ENCODE data around the gene NXN. TPM values are rescaled to one million over a fixed set of nuclear protein-coding genes. Genes with fewer than 3 reads are reported as not detected.

The NXN gene
- polyA plus RNA-seq, 1 of the 3 experiments (the other 2 are of a cell fraction) = 23.9 TPM

DNA sequence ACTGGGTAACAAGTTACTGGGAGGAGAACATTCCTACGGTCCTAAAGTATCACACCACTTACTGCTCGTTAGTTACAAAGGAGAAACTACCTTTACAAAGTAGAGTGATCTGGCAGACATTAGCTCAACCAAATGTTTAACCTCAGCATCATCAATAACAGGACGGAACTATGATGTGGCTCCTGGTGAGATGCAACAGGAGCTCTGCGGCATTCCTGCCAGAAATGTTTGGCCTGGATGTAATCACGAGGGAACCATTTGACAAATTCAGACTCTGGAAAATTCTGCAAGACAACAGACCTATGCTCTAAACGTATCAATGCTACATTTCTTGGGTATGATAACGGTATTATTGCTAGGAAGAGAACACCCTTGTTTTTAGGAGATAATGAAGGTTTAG is 117.0 kb downstream of the NXN start (continued):
- TF ChIP-seq, protein P1, sequence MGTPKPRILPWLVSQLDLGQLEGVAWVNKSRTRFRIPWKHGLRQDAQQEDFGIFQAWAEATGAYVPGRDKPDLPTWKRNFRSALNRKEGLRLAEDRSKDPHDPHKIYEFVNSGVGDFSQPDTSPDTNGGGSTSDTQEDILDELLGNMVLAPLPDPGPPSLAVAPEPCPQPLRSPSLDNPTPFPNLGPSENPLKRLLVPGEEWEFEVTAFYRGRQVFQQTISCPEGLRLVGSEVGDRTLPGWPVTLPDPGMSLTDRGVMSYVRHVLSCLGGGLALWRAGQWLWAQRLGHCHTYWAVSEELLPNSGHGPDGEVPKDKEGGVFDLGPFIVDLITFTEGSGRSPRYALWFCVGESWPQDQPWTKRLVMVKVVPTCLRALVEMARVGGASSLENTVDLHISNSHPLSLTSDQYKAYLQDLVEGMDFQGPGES (IDR thresholded peaks at IDR 0.05; ENCODE audit: low read depth, low read length) = no peak
- TF ChIP-seq POLR2AphosphoS5 (IDR thresholded peaks at IDR 0.05; ENCODE audit: low read depth, low read length) (no peak), JUND (IDR thresholded peaks at IDR 0.05) (no peak)

DNA sequence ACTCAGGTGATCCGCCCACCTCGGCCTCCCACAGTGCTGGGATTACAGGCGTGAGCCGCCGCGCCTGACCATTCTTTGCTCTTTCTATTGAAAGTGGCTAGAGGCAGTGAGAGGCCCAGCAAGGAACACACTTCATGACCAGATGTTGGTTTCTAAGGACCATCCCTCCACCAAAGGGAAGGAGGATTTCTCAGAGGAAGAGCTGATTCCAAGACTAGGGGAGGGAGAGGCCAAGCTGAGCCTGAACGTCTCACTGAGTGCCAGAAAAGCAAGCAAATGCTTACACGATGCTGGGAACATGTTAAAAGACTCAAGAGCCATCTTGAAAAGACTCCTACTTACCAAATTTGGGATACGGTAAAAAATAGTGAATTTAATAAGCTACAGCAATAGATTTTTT is 118.2 kb downstream of the NXN start:
- Histone ChIP-seq H3K27me3 (ENCODE audit: insufficient read depth) (peaks cover 50% of the 10 kb centered on the region), H3F3A (replicated peaks; ENCODE audit: insufficient read depth) (no peaks in the 10 kb centered on the region), H3K9me2 (no peaks in the 10 kb centered on the region), H3K36me3 (replicated peaks in 1 of 2; ENCODE audit: control insufficient read depth in 1 of 2, insufficient read depth in 2 of 2, low read length in 1 of 2) (no peaks in the 10 kb centered on the region), H3K4me2 (no peak overlapping the region), H3K4me3 (ENCODE audit: low read depth in 2 of 2, low read length in 1 of 2) (no peak overlapping the region), H4K20me1 (ENCODE audit: insufficient read depth) (no peaks in the 10 kb centered on the region), H3K9me3 (no peaks in the 10 kb centered on the region), H2AFZ (ENCODE audit: low read depth) (no peak overlapping the region), H3K27ac (ENCODE audit: low read depth in 2 of 2, low read length in 1 of 2) (no peak overlapping the region), H3K4me1 (ENCODE audit: control insufficient read depth in 1 of 2, insufficient read depth in 2 of 2, low read depth in 1 of 2, low read length in 1 of 2) (peaks cover 0 to 4% of the 10 kb centered on the region in 2 experiments; a peak in 1 of 4 replicates), H3K79me2 (ENCODE audit: insufficient read depth) (no peaks in the 10 kb centered on the region), H3K9ac (no peak overlapping the region)
- TF ChIP-seq TAF1 (IDR thresholded peaks at IDR 0.05; ENCODE audit: borderline replicate concordance, low read depth, low read length) = no peak
- TF ChIP-seq RCOR1 (IDR thresholded peaks at IDR 0.05; ENCODE audit: low read length) = no peak
- TF ChIP-seq YY1 (IDR thresholded peaks at IDR 0.05; ENCODE audit: low read depth) = no peak
- no peak for TF ChIP-seq RXRA (IDR thresholded peaks at IDR 0.05; ENCODE audit: borderline replicate concordance, low read depth)
- no peak for TF ChIP-seq CHD2 (IDR thresholded peaks at IDR 0.05; ENCODE audit: low read length, partially characterized antibody)
- TF ChIP-seq, protein P2, sequence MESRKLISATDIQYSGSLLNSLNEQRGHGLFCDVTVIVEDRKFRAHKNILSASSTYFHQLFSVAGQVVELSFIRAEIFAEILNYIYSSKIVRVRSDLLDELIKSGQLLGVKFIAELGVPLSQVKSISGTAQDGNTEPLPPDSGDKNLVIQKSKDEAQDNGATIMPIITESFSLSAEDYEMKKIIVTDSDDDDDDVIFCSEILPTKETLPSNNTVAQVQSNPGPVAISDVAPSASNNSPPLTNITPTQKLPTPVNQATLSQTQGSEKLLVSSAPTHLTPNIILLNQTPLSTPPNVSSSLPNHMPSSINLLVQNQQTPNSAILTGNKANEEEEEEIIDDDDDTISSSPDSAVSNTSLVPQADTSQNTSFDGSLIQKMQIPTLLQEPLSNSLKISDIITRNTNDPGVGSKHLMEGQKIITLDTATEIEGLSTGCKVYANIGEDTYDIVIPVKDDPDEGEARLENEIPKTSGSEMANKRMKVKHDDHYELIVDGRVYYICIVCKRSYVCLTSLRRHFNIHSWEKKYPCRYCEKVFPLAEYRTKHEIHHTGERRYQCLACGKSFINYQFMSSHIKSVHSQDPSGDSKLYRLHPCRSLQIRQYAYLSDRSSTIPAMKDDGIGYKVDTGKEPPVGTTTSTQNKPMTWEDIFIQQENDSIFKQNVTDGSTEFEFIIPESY (IDR thresholded peaks at IDR 0.05; ENCODE audit: borderline replicate concordance, low read depth) = no peak
- TF ChIP-seq EP300 (IDR thresholded peaks at IDR 0.05; ENCODE audit: borderline replicate concordance in 1 of 2, low read depth in 1 of 2, low read length in 1 of 2) = no peak
- no peak for TF ChIP-seq ELF1 (IDR thresholded peaks at IDR 0.05)
- no peak for TF ChIP-seq EZH2phosphoT487 (IDR thresholded peaks at IDR 0.05; ENCODE audit: borderline replicate concordance, low read depth)
- no peak for TF ChIP-seq POLR2AphosphoS5 (IDR thresholded peaks at IDR 0.05; ENCODE audit: low read depth, low read length)
- TF ChIP-seq NRF1 (IDR thresholded peaks at IDR 0.05; ENCODE audit: low read depth, low read length) = no peak
- TF ChIP-seq TCF12 (IDR thresholded peaks at IDR 0.05) = no peak
- no peak for TF ChIP-seq SMC3 (IDR thresholded peaks at IDR 0.05; ENCODE audit: low read depth, low read length)
- TF ChIP-seq FOXJ3 (CRISPR knock-in tag; IDR thresholded peaks at IDR 0.05) = no peak
- no peak for TF ChIP-seq JUND (IDR thresholded peaks at IDR 0.05)
- no peak for TF ChIP-seq GATA2 (CRISPR knock-in tag; IDR thresholded peaks at IDR 0.05)
- TF ChIP-seq, protein P3, sequence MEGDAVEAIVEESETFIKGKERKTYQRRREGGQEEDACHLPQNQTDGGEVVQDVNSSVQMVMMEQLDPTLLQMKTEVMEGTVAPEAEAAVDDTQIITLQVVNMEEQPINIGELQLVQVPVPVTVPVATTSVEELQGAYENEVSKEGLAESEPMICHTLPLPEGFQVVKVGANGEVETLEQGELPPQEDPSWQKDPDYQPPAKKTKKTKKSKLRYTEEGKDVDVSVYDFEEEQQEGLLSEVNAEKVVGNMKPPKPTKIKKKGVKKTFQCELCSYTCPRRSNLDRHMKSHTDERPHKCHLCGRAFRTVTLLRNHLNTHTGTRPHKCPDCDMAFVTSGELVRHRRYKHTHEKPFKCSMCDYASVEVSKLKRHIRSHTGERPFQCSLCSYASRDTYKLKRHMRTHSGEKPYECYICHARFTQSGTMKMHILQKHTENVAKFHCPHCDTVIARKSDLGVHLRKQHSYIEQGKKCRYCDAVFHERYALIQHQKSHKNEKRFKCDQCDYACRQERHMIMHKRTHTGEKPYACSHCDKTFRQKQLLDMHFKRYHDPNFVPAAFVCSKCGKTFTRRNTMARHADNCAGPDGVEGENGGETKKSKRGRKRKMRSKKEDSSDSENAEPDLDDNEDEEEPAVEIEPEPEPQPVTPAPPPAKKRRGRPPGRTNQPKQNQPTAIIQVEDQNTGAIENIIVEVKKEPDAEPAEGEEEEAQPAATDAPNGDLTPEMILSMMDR (IDR thresholded peaks at IDR 0.05) = no peak
- TF ChIP-seq, protein P1 (IDR thresholded peaks at IDR 0.05; ENCODE audit: low read depth, low read length) = no peak
- TF ChIP-seq TEAD4 (IDR thresholded peaks at IDR 0.05; ENCODE audit: borderline replicate concordance, insufficient read depth) = no peak
- ChIA-PET POLR2A (no interaction called here), CTCF (interaction anchor here (0.9 kb wide), 1 partner anchor 249 kb away, joined by 4 read pairs; no protein-coding TSS in a partner anchor)
- no peak for DNase-seq
- 64% methylated on average over 9 of the region's 9 CpGs for WGBS (ENCODE audit: low lambda C conversion rate)
